Activated CD4-positive, alpha-beta memory T cell treated with anti-CD3 and anti-CD28 coated beads for 36 hours (primary cell): ENCODE results near the gene ZNF415. TPM values are rescaled to one million over a fixed set of nuclear protein-coding genes. Genes with fewer than 3 reads are reported as not detected.
"Not testable (repeated sequence)": the region's sequence is repeated elsewhere in the genome, so short reads cannot be mapped to it uniquely, and the experiment has no call there.

Experiments used
- CTCF ChIA-PET: fragments of 350-600 bp; sonication (Branson Sonifier 250); formaldehyde crosslinking; loops from one replicate; lab custom pipeline; 2021; ENCODE audit warnings: antibody characterized with exemption, inconsistent platforms; lab: Charles Lee
- POLR2A ChIA-PET: fragments of 350-600 bp; sonication (Branson Sonifier 250); formaldehyde crosslinking; loops from one replicate; lab custom pipeline; 2021; ENCODE audit warnings: antibody characterized with exemption; lab: Charles Lee
- DNase-seq: peaks from one replicate; pipeline ENCODE4 v3.0.0-alpha.2; 2020
- H3K27ac Mint-ChIP-seq: one replicate; pipeline ENCODE4 v1.8.0; 2021; ENCODE audit warnings: mixed read lengths
- H3K27me3 Mint-ChIP-seq: one replicate; pipeline ENCODE4 v1.8.0; 2021; ENCODE audit warnings: mixed read lengths
- H3K36me3 Mint-ChIP-seq: one replicate; pipeline ENCODE4 v1.8.0; 2021; ENCODE audit warnings: mixed read lengths
- H3K4me1 Mint-ChIP-seq: one replicate; pipeline ENCODE4 v1.8.0; 2021; ENCODE audit warnings: low read depth, mixed read lengths
- H3K4me3 Mint-ChIP-seq: one replicate; pipeline ENCODE4 v1.8.0; 2021; ENCODE audit warnings: mild to moderate bottlenecking, mixed read lengths
- H3K9me3 Mint-ChIP-seq: one replicate; pipeline ENCODE4 v1.8.0; 2021; ENCODE audit warnings: mixed read lengths
- intact Hi-C: fragments of 100-400 bp; cut with micrococcal nuclease; formaldehyde crosslinking; loops from one replicate; pipeline ENCODE4 v1.15.1; 2023
- total RNA-seq, 2 experiments: library from RNA; stranded (reverse); gene quantifications; one replicate each; pipeline ENCODE4 v1.2.3, GENCODE V29; 2021

ZNF415 gene
- total RNA-seq, 2 experiments from 2014 or later = 0.39 to 0.88 TPM

GRCh38 chr19:53101518-53101917 is 31.2 kb downstream of the ZNF415 start:
- no peak overlapping the region for H3K27ac Mint-ChIP-seq
- DNase-seq = peak; percentile 37
- peaks cover 2% of the 10 kb centered on the region for H3K27me3 Mint-ChIP-seq
- ChIA-PET POLR2A (no interaction called here), CTCF (no interaction called here)
- H3K4me3 Mint-ChIP-seq = peak overlapping the region; percentile 29
- peaks cover 5% of the 10 kb centered on the region for H3K9me3 Mint-ChIP-seq
- H3K4me1 Mint-ChIP-seq = peaks cover 40% of the 10 kb centered on the region
- intact Hi-C loops = loop anchor here (5.0 to 10.0 kb wide), 4 partner anchors 96 to 574 kb away; partner anchors contain the start of genes ZNF808 and ZNF816
- H3K36me3 Mint-ChIP-seq = peaks cover 34% of the 10 kb centered on the region

- H3K9me3 Mint-ChIP-seq, H3K27ac Mint-ChIP-seq, CTCF ChIA-PET, H3K4me3 Mint-ChIP-seq, DNase-seq, H3K27me3 Mint-ChIP-seq, POLR2A ChIA-PET, intact Hi-C loops: not testable (repeated sequence)
- peaks cover 38% of the 10 kb centered on the region for H3K4me1 Mint-ChIP-seq
- H3K36me3 Mint-ChIP-seq = peaks cover 51% of the 10 kb centered on the region
Measured at GRCh38 chr19:53098570-53098969, 34.1 kb downstream of the ZNF415 start.

GRCh38 chr19:53096982-53097690 is 35.6 kb downstream of the ZNF415 start:
- CTCF ChIA-PET, H3K4me3 Mint-ChIP-seq, H3K9me3 Mint-ChIP-seq, intact Hi-C loops, H3K27me3 Mint-ChIP-seq, POLR2A ChIA-PET, H3K27ac Mint-ChIP-seq, DNase-seq: not testable (repeated sequence)
- Mint-ChIP-seq H3K36me3 (peaks cover 58% of the 10 kb centered on the region), H3K4me1 (peaks cover 32% of the 10 kb centered on the region)

GRCh38 chr19:53096579-53096978 is 36.1 kb downstream of the ZNF415 start:
- DNase-seq, H3K27me3 Mint-ChIP-seq, H3K9me3 Mint-ChIP-seq, H3K4me3 Mint-ChIP-seq, POLR2A ChIA-PET, CTCF ChIA-PET, intact Hi-C loops, H3K27ac Mint-ChIP-seq: not testable (repeated sequence)
- Mint-ChIP-seq H3K4me1 (peaks cover 28% of the 10 kb centered on the region), H3K36me3 (peaks cover 62% of the 10 kb centered on the region)

GRCh38 chr19:53094754-53095575 is 37.7 kb downstream of the ZNF415 start:
- intact Hi-C loops = no loop called here
- DNase-seq = no peak
- Mint-ChIP-seq H3K4me1 (peaks cover 24% of the 10 kb centered on the region), H3K36me3 (peaks cover 73% of the 10 kb centered on the region), H3K9me3 (peaks cover 5% of the 10 kb centered on the region), H3K27ac (no peak overlapping the region), H3K27me3 (peaks cover 2% of the 10 kb centered on the region), H3K4me3 (no peak overlapping the region)
- POLR2A ChIA-PET = no interaction called here
- CTCF ChIA-PET = no interaction called here

- Mint-ChIP-seq H3K9me3 (no peaks in the 10 kb centered on the region), H3K27ac (no peak overlapping the region), H3K36me3 (peaks cover 71% of the 10 kb centered on the region), H3K4me3 (no peak overlapping the region), H3K27me3 (no peaks in the 10 kb centered on the region), H3K4me1 (peaks cover 6% of the 10 kb centered on the region)
- intact Hi-C loops = no loop called here
- CTCF ChIA-PET = no interaction called here
- POLR2A ChIA-PET = no interaction called here
- DNase-seq = no peak
Measured at GRCh38 chr19:53092723-53093122, 40.0 kb downstream of the ZNF415 start.

GRCh38 chr19:53091413-53092254 is 41.1 kb downstream of the ZNF415 start:
- DNase-seq = no peak
- POLR2A ChIA-PET = no interaction called here
- no peak overlapping the region for H3K27ac Mint-ChIP-seq
- peaks cover 72% of the 10 kb centered on the region for H3K36me3 Mint-ChIP-seq
- CTCF ChIA-PET = no interaction called here
- no peaks in the 10 kb centered on the region for H3K27me3 Mint-ChIP-seq
- intact Hi-C loops = no loop called here
- H3K9me3 Mint-ChIP-seq = no peaks in the 10 kb centered on the region
- H3K4me1 Mint-ChIP-seq = no peaks in the 10 kb centered on the region
- no peak overlapping the region for H3K4me3 Mint-ChIP-seq

- intact Hi-C loops = no loop called here
- DNase-seq = no peak
- POLR2A ChIA-PET = no interaction called here
- no peaks in the 10 kb centered on the region for H3K4me1 Mint-ChIP-seq
- CTCF ChIA-PET = no interaction called here
- peaks cover 9% of the 10 kb centered on the region for H3K9me3 Mint-ChIP-seq
- no peak overlapping the region for H3K4me3 Mint-ChIP-seq
- no peaks in the 10 kb centered on the region for H3K27me3 Mint-ChIP-seq
- peaks cover 88% of the 10 kb centered on the region for H3K36me3 Mint-ChIP-seq
- no peak overlapping the region for H3K27ac Mint-ChIP-seq
Measured at GRCh38 chr19:53088091-53088490, 44.6 kb downstream of the ZNF415 start.

- Mint-ChIP-seq H3K4me3 (no peak overlapping the region), H3K4me1 (no peaks in the 10 kb centered on the region), H3K9me3 (peaks cover 19% of the 10 kb centered on the region), H3K27ac (no peak overlapping the region), H3K36me3 (peaks cover 92% of the 10 kb centered on the region), H3K27me3 (no peaks in the 10 kb centered on the region)
- intact Hi-C loops = no loop called here
- POLR2A ChIA-PET = no interaction called here
- DNase-seq = no peak
- CTCF ChIA-PET = no interaction called here
Measured at GRCh38 chr19:53086949-53087348, 45.8 kb downstream of the ZNF415 start.

- no peak for DNase-seq
- Mint-ChIP-seq H3K27ac (no peak overlapping the region), H3K27me3 (no peaks in the 10 kb centered on the region), H3K4me3 (no peak overlapping the region), H3K4me1 (no peaks in the 10 kb centered on the region), H3K9me3 (peaks cover 33% of the 10 kb centered on the region), H3K36me3 (peaks cover 94% of the 10 kb centered on the region)
- ChIA-PET CTCF (no interaction called here), POLR2A (no interaction called here)
- intact Hi-C loops = no loop called here
Measured at GRCh38 chr19:53085496-53085895, 47.2 kb downstream of the ZNF415 start.

- H3K36me3 Mint-ChIP-seq = peaks cover 96% of the 10 kb centered on the region
- H3K4me1 Mint-ChIP-seq = no peaks in the 10 kb centered on the region
- intact Hi-C loops = no loop called here
- H3K27me3 Mint-ChIP-seq = no peaks in the 10 kb centered on the region
- ChIA-PET POLR2A (no interaction called here), CTCF (no interaction called here)
- peaks cover 54% of the 10 kb centered on the region for H3K9me3 Mint-ChIP-seq
- DNase-seq = no peak
- H3K4me3 Mint-ChIP-seq = no peak overlapping the region
- no peak overlapping the region for H3K27ac Mint-ChIP-seq
Measured at GRCh38 chr19:53082929-53083328, 49.8 kb downstream of the ZNF415 start.

- Mint-ChIP-seq H3K27ac (no peak overlapping the region), H3K9me3 (peaks cover 85% of the 10 kb centered on the region), H3K36me3 (peaks cover 99% of the 10 kb centered on the region), H3K27me3 (no peaks in the 10 kb centered on the region), H3K4me1 (no peaks in the 10 kb centered on the region), H3K4me3 (no peak overlapping the region)
- ChIA-PET POLR2A (no interaction called here), CTCF (no interaction called here)
- DNase-seq = no peak
- intact Hi-C loops = no loop called here
Measured at GRCh38 chr19:53079313-53079924, 53.3 kb downstream of the ZNF415 start.
